ENCODE results near the gene DNM1. TPM values are rescaled to one million over a fixed set of nuclear protein-coding genes. Genes with fewer than 3 reads are reported as not detected.

DNM1 gene
- total and polyA plus RNA-seq, 3 experiments from 2014 or later: 0.18 to 0.66 (median 0.26) TPM

Other genes starting within 250 kb of the DNM1 start
- 10 to 100 TPM; 82.2 to 93.3 TPM for gene EEIG1, start 222.4 kb upstream of the DNM1 start, total RNA-seq
- gene EEIG1, start 222.4 kb upstream of the DNM1 start, polyA plus RNA-seq: 167 TPM
- 10 to 100 TPM; 13.1 to 14.0 TPM for gene NAIF1, start 136.1 kb upstream of the DNM1 start, total RNA-seq
- 13.5 TPM for gene NAIF1, start 136.1 kb upstream of the DNM1 start, polyA plus RNA-seq
- gene SLC25A25, start 135.1 kb upstream of the DNM1 start, total RNA-seq: 10 to 100 TPM; 17.7 to 17.8 TPM
- gene SLC25A25, start 135.1 kb upstream of the DNM1 start, polyA plus RNA-seq: 19.8 TPM
- 10 to 100 TPM; 67.0 to 68.3 TPM for gene PTGES2, start 75.7 kb upstream of the DNM1 start, total RNA-seq
- gene PTGES2, start 75.7 kb upstream of the DNM1 start, polyA plus RNA-seq: 51.7 TPM
- gene LCN2, start 53.9 kb upstream of the DNM1 start, total RNA-seq: not detected
- not detected for gene LCN2, start 53.9 kb upstream of the DNM1 start, polyA plus RNA-seq
- 10 to 100 TPM; 75.5 to 78.4 TPM for gene BBLN, start 43.1 kb upstream of the DNM1 start, total RNA-seq
- gene BBLN, start 43.1 kb upstream of the DNM1 start, polyA plus RNA-seq: 137 TPM
- 100 to 1,000 TPM; 114 to 125 TPM for gene CIZ1, start 11.8 kb upstream of the DNM1 start, total RNA-seq
- gene CIZ1, start 11.8 kb upstream of the DNM1 start, polyA plus RNA-seq: 35.2 TPM
- gene GOLGA2, start 72.6 kb downstream of the DNM1 start, total RNA-seq: 10 to 100 TPM; 35.4 to 35.5 TPM
- gene GOLGA2, start 72.6 kb downstream of the DNM1 start, polyA plus RNA-seq: 8.8 TPM
- 10 to 100 TPM; 18.1 to 20.9 TPM for gene SWI5, start 72.9 kb downstream of the DNM1 start, total RNA-seq
- 27.8 TPM for gene SWI5, start 72.9 kb downstream of the DNM1 start, polyA plus RNA-seq
- 10 to 100 TPM; 48.8 to 50.4 TPM for gene TRUB2, start 119.1 kb downstream of the DNM1 start, total RNA-seq
- 23.6 TPM for gene TRUB2, start 119.1 kb downstream of the DNM1 start, polyA plus RNA-seq
- 10 to 100 TPM; 51.1 to 56.9 TPM for gene COQ4, start 119.5 kb downstream of the DNM1 start, total RNA-seq
- 36.9 TPM for gene COQ4, start 119.5 kb downstream of the DNM1 start, polyA plus RNA-seq
- gene SLC27A4, start 137.1 kb downstream of the DNM1 start, total RNA-seq: 10 to 100 TPM; 41.2 to 46.0 TPM
- 11.2 TPM for gene SLC27A4, start 137.1 kb downstream of the DNM1 start, polyA plus RNA-seq
- 100 to 1,000 TPM; 100 to 108 TPM for gene URM1, start 168.0 kb downstream of the DNM1 start, total RNA-seq
- gene URM1, start 168.0 kb downstream of the DNM1 start, polyA plus RNA-seq: 56.3 TPM
- 1 to 10 TPM; 1.9 to 2.6 TPM for gene CERCAM, start 217.5 kb downstream of the DNM1 start, total RNA-seq
- gene CERCAM, start 217.5 kb downstream of the DNM1 start, polyA plus RNA-seq: 1.1 TPM

All from CD8-positive, alpha-beta memory T cell (primary cell).